ENCODE data around the gene CSNK2A2.
A peak's percentile ranks its signal among the peaks of the same experiment; 100 is the strongest.

CSNK2A2 gene

DNA sequence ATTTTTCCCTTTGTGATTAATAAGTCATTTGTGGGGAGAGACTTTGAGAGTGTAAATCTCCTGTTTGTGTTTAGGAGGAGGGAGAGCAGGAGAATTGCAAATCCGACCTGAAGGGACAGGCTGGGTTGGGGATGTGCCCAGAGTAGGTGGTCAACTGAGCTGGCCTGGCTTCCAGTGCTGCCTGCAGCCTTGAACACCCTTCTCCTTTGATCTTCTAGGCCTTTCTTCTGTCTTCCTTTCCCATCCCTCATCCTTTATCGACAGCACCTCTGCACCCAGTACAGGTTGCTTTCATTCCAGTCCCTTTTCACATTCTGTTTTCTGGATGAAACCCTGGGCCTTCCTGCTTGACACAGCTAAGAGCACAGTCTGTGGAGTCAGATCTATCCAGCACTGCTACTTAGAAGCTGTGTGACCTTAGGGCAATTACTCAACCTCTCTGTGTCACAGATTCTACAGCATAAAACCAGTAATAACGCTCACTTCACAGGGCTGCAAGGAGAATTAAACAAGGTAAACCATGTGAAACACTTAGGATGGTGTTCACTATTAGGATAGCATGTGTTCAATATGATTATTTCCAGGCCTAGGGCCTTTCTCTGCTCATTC is 1.0 kb upstream of the CSNK2A2 start:
- DNase-seq (ENCODE audit: low read depth in 3 of 3), result no peak

DNA sequence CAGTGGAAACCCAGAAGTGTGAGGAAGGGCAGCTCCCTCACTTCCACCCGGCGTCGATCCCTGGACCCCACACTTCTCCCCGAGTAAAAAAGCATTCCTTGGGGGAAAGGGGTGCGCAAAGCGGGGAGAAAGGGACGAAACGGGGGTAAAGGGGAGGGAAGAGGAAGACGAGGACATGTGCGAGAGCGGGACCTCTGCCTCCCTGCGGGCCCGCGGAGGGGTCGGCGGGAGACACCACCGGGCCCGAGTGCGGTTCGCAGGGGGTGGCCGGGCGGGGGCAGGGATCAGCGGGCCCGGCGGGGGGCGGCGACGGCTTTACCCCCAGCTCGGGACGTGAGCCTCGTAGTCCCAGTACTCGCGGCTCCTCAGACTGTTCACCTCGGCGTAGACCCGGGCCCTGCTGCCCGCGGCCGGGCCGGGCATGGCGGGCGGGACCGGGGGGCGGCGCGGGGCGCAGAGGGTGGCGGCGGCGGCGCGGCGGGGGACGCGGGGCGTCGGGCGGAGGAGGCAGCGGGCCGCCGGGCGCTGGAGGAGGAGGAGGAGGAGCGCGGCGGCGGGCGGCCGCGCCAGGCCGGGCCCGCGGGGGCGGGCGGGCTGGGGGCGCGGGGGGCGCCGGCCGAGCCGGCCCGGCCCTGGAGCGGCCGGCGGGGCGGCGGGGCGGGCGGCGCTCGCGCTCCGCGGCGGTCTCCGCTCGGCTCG is 443 bp downstream of the CSNK2A2 start:
- DNase-seq (ENCODE audit: low read depth in 3 of 3), result peak in 1 of 3 donors; percentile 9

DNA sequence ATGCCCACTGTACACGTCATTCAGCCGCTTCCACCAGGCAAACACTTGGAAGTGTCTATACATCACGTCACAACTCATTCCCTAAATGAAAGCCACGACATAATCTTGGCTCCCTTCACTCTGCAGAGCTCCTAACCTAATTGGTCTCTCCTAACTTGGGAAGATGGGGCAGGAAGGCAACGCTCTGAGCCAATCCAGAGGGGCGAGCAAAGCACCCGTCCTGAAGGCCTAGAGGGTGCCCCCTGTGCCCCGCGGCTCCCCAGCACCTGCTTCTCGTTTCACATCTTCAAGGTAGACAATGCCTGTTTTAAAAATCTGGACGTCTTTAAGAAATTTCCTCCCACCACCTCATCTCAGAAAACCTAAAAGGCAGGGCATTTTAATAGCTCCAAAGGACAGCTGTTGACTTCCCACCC is 1.0 kb downstream of the CSNK2A2 start:
- DNase-seq (ENCODE audit: low read depth in 3 of 3), result no peak

DNA sequence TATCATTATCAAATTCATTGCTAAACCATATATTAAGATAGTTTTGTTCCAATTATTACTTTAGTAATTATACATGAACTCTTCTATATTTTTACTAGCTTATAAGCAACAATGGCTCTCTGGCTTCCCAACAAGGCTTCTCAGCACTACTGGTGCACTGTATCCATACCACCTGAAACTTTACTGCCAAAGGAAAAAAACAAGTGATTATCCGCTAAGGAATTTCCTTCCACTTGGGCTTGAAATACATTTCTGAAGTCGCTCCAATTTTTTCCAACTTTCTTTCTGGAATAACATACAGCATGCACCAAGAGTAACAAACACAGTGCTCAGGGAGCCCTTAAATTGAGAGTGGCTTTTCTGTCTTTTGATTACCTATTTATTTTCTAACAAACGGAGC is 2.1 kb downstream of the CSNK2A2 start:
- DNase-seq (ENCODE audit: low read depth in 3 of 3), result no peak

DNA sequence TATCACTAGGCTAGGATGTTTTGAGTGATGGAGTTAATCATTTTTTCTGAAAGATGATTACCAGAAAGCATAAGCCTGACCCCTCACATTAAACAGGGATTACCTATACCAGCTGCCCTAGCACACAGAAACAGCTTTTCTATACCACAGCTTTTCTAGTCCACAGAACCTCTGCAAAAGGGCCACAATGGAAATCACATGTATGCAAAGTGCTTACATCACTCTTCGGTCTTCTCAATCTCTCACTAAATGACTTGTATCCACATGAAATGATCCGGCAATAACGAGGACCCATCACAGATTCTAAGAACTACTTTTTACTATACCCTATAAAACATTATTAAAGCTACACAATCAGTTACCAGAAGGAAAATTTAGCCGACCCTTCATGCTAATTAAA is 2.6 kb downstream of the CSNK2A2 start:
- DNase-seq (ENCODE audit: low read depth in 3 of 3), result no peak

DNA sequence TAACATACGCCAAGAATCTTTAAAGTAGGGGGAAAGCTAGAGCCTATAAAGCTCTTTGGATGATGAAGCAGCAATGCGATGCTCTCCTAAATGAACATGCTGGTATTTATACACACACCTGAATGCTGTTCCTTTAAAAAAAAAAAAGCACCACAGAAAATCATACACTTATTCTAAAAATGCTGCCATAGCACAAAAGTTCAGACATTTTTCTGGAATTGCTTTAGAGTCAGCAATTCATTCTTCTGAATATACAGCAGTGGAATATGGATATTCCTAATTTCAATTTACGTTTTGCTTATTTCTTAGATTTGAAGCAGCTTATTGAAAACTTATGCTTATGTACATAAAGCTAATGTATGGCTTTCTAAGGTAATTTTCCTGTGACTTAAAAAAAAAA is 3.1 kb downstream of the CSNK2A2 start:
- no peak for DNase-seq (ENCODE audit: low read depth in 3 of 3)

DNA sequence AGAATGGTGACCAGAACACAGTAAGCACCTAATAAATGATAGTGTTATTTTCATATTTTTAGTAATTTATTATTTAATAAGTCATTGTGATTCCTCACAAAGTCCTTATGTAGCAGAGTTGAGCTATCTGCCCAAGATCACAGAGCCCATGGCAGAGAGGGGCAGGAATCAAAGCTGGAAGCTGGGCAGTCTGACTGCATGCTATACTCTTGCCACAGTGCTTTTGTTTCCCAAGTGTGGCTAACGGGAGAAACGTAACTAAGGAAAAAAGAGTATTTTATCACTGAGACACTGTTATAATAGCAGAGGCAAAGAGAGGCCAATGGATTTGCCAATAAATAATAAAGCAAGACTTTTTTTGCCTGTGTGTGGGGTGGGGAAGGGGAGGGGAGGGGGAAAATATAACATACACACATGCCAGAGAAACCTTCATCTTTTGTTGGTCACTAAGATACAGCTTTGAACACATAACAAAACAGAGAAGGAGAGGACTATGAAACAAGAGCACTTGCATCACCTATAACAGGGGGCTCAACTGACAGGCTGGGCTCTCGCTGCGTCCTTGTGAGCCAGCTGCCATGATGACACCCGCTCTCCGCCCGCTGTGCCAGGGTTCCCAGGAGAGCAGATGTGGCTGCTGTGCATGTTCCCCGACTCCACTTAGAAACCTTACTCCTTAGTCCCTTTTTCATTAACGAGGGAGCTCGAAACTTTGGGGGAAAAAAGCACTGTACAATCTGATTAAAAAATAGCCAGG is 10.1 kb downstream of the CSNK2A2 start:
- no peak for DNase-seq (ENCODE audit: low read depth in 3 of 3)

DNA sequence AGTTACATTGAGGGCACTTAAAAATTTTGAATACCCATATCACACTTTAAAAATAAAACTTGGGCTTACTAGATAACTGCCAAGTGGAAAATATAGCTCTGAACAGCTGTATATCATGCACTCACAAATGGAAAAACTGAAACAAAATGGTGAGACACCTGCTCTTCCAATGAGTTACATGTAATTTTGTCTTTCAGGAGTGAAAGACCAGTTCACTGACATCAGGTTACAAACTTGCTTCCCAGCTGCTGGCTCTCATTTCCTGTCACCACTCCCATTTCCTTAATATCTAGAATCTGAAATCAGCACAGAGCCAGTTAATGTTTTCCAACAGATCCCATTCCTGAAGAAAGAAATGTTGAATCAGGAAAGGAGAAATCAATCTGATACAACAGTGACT is 10.8 kb downstream of the CSNK2A2 start:
- DNase-seq (ENCODE audit: low read depth in 3 of 3), result no peak

DNA sequence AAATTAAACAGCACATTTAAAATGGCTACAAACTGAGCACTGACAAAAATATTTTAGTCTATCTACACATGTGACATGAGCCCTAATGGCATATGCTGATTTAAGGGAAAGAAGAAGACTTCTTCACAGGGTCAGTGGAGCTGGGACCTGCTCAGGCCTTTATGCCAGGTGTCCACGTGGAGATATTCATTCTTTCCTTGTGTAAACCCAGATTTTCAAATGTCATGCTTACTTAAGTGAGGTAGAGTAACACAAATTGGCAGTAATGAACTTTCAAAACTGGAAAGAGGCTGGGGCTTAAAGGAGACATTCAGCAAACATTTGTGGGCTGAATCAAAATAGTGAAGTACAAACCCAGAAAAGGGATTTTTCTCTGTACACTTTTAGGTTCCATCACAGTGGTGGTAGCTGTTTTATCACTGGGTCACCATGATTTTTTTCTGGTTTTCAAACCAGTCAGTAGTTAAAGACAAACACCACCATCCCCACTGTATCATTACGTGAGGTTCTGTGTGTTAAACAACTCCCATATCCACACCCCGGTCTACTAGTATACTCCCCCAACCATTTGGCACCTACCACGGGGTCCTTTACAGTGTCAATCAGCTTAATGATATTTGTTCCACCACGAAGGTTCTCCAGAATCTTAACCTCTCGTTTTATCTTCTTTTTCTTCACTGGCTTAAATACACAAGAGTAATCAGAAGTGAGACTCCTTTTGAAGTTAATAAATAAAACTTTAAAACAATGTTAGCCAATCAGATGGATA is 11.5 kb downstream of the CSNK2A2 start:
- DNase-seq (ENCODE audit: low read depth in 3 of 3), result no peak

DNA sequence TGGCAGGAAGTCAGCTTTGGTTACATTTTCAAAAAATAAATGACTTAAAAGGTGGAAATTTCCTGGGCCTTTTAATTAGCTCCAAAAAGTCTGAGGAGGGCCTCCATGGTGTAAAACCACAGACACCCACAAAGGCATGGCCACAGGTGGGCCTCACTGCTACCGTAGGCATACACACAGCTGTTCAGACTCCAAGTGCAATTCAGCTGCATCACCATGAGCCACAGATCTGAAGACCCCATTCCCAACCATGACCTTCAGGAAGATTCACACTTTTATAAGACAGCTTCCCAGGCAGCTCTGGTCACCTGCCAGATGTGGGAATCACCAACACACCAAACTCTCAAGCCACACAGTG is 20.6 kb downstream of the CSNK2A2 start:
- DNase-seq (ENCODE audit: low read depth in 3 of 3), result no peak

DNA sequence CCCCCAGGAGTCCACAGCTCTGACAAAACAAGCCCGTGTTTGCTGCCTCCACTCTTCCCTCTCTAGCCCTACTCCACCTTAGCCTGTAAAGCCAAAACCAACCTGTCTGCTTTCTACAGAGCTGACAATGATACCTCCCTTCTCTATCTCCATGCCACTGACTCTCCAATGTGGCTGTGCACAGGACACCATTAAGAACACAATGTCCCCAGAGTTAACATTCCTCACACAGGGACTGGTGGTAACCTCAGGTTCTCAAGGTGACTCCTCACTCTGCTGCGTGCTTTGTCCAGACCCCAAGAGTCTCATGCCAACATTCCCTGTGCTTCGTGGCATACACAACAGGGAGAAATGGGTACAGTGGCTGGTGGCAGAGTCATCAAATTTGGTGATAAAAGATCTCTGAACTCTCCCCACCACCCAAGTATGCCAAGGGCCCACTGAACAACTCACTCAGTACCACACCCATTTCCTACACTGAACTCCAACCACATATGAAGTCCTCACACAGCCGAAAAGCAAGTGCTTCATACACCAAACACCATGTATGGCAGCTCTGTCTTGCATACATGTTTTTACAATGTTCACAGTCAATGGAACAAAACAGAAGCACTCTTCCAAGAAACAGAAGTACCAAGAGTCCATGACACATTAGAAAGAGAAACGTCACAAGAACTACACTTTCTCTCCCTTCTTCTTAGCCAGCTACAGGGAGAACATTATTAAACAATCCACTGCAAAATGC is 21.1 kb downstream of the CSNK2A2 start:
- DNase-seq (ENCODE audit: low read depth in 3 of 3), result no peak

DNA sequence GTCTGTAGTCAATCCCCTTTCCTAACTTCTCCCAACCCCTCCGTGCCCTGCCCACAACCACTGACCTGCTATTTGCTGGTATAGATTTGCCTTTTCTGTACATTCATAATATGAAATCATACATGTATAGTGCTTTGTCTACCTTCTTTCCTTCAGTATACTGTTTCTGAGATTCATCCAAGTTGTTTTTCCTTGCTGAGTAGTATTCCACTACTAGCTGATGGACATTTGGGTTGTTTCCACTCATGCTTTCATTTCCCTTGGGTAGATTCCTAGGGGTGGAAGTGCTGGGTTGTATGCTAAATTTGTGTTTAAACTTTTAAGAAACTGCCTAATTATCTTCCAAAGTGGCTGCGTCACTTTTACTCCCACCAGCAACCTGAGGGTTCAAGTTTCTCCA is 27.7 kb downstream of the CSNK2A2 start:
- no peak for DNase-seq (ENCODE audit: low read depth in 3 of 3)

DNA sequence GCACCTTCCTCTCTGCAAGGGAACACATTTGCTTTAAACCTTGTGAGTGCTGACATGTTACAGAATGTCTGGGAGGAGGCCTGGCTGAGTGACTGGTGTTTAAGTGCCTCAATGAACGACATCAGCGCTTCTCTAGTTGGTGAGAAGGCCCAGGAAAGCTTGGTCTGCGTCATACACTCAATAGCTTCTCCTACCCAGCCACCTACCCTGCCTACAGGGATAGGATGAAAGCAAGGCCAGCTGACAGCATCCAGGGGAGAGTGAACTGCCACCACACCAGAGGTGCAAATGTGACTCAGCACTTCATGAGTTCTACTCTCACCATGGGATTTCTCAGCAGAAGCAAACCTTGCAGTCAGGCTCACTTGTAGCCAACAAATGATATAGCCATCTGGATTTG is 37.1 kb downstream of the CSNK2A2 start:
- DNase-seq (ENCODE audit: low read depth in 3 of 3), result no peak

DNA sequence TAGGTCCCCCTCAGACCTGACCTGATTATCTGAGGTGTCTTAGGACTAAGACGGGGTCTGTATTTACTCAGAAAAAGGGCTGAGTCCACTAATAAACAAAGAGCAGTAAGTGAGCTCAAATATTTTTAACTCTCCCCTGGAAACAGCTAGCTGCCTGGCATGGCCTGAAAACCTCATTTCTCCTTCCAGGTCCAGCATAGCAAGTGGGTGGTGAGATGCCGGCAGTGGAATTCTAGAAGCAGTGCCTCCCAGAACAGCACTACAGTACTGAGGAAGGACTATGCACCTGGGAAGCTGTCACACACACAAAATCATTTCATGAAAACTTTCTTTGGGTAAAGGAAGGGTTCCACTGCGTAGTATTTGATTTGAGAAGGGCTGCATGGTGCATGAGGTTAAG is 39.2 kb downstream of the CSNK2A2 start:
- DNase-seq (ENCODE audit: low read depth in 3 of 3), result no peak

DNA sequence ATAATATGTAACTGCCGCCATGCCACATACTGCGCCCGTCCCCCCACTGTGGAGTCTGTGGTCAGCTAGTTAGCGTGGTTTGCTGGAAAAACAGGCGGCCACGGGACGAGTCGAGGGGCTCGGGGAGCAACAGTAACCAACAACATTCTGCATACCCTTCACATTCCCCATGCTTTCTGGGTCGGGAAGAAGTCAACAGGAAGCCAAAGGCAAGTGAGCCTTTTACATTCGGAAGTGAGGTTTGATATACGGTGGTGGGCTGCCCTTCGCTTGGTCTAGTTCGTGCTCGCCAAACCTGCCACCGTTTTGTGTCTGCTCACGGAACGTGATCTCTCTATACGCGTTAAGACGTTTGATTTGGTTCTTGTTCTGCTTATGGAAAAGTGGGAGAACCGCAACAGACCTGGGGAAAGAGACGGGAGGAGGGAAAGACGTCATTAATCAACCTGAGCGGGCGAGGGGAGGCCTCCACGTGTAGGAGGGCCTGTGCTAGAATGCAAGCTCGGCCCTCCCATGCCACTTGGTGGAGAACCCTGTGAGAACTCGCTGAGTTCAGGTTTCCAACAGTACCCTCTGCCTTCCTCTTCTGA is 39.9 kb downstream of the CSNK2A2 start:
- DNase-seq (ENCODE audit: low read depth in 3 of 3), result no peak

DNA sequence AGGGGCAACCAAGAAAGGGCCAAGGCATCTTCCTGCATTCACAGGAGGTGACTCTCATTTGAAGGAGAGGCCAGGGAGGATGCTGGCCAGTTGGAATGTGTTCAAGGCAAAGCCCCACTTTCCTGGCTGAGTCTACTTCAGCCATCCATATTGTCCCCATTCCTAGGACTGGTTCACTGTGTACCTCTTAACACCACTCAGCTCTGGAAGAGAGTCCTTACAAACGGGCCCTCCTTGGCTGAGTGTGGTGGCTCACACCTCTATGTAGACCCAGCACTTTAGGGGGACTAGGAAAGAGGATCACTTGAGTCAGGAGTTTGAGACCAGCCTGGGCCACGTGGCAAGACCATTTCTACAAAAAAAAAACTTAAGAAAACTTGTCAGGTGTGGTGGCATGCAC is 40.7 kb downstream of the CSNK2A2 start:
- no peak for DNase-seq (ENCODE audit: low read depth in 3 of 3)

DNA sequence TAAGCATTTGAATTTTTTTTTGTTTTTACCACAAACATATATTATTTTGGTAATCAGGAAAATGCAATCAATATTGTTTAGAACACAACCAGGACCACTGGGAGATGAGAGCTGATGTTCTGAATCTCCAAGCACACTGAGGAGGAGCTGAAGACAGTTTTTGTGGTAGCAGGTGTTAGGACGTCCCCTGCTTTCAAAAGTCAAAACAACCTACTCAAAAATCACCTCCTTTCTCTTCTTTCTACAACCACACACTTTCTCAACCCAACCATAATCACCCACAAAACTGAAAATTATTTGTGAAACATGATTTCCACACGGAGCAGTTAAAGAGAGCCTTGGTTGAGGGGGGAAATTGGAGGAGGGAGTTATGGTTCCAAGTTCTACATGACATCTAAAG is 42.1 kb downstream of the CSNK2A2 start:
- DNase-seq (ENCODE audit: low read depth in 3 of 3), result no peak

DNA sequence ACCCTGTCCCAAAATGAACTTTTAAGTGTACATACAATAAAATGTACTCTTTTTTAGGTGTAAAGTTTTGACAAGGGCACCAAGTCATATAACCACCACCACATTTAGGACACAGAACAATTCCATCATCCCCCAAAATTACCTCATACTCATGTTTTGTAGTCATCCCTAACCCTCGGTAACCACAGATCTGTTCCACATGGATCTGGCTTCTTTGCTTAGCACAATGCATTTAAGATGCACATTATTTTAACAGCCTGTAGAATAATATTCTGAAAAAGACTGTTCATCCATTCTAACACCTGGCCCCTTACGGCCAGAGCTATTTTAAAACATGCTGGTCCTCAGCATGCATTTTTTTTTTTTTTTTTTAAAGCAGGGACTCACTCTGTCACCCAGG is 43.6 kb downstream of the CSNK2A2 start:
- no peak for DNase-seq (ENCODE audit: low read depth in 3 of 3)

DNA sequence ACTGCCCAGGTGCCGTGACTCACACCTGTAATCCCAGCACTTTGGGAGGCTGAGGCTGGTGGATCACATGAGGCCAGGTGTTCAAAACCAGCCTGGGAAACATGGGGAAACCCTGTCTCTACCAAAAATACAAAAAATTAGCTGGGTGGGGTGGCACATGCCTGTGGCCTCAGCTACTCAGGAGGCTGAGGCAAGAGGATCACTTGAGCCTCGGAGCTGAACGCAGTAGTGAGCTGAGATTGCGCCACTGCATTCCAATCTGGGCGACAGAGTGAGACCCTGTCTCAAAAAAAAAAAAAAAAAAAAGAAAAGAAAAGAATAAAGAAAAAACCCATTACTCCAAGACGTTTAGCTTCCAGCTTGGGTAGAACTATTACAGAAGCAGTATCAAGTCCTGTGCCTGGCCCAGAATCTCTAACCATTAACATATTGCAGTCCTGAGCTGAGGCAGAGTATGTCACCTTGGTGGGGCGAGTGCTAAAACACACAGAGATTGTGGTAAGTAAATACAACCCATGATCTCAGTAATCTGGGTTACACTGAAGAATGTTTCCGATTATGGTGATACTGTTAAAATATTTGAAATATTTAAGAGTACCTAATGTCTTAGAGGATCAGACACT is 45.5 kb downstream of the CSNK2A2 start:
- DNase-seq (ENCODE audit: low read depth in 3 of 3), result no peak

DNA sequence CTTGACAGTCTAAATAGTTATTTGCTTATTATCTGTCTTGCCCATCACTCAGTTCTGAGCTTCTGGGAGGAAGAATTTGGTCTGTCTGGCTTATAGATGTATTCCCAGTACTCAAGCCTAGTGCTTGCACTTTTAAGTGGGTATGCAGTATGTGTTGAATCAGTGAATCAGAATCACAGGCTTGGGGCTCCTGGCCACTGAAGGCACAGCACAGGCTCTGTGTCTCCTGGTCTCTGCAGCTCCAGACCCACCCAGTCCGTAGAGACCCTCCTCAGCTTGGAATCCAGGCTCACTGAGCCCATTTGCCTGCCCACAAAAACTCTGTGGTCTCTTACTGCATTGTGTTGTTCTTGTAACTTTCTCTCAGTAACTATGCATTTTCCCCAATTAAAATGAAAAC is 49.4 kb downstream of the CSNK2A2 start:
- no peak for DNase-seq (ENCODE audit: low read depth in 3 of 3)

DNA sequence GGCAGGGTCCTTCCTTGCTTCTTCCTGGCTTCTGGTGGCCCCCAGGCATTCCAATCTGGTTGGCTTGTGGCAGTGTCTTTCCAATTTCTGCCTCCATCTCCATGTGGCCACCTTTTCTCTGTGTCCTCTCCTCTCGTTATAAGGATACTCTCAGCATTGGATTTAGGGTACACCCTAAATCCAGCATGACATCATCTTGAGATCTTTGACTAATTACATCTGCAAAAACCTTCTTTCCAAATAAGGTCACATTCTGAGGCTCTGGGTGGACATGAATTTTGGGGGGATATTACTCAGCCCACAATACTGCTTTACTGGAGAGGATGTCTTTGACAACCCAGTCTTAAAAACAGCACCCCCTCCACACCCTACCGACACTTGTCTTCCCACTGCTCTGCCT is 49.8 kb downstream of the CSNK2A2 start:
- no peak for DNase-seq (ENCODE audit: low read depth in 3 of 3)
